GM20000 (cell line): ENCODE results near the gene PTCD2.

ENCODE experiments used
- DNase-seq: peaks from one replicate; pipeline ENCODE4 v3.0.0; 2012; ENCODE audit warnings: low spot score
- CTCF ChIP-seq: IDR thresholded peaks from 2 replicates; pipeline ENCODE4 v1.5.1; 2012; ENCODE audit warnings: mild to moderate bottlenecking, control low read depth; ENCODE audit errors: extremely low read depth, missing control alignments

PTCD2 gene

DNA sequence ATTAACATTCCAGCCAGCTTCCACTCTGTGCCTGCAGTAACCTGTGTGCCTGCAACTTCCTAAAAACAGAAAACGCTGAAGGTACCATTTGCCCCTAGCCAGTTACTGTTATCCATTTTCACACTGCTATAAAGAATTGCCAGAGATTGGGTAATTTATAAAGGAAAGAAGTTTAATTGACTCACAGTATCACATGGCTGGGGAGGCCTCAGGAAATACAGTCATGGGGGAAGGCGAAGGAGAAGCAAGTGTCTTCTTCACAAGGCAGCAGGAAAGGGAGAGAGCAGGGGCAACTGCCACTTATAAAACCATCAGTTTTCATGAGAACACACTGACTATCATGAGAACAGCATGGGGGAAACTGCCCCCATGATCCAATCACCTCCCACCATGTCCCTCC, 31.2 kb downstream of the PTCD2 start:
- DNase-seq, result no peak
- TF ChIP-seq CTCF, result no peak

GRCh38 chr5:72352616-72353015, 32.4 kb downstream of the PTCD2 start:
- no peak for DNase-seq
- TF ChIP-seq CTCF, result no peak

GRCh38 chr5:72353046-72353445, 32.9 kb downstream of the PTCD2 start:
- TF ChIP-seq CTCF, result no peak
- no peak for DNase-seq

GRCh38 chr5:72355706-72356299, 35.6 kb downstream of the PTCD2 start:
- TF ChIP-seq CTCF, result peak; percentile 10
- no peak for DNase-seq

DNA sequence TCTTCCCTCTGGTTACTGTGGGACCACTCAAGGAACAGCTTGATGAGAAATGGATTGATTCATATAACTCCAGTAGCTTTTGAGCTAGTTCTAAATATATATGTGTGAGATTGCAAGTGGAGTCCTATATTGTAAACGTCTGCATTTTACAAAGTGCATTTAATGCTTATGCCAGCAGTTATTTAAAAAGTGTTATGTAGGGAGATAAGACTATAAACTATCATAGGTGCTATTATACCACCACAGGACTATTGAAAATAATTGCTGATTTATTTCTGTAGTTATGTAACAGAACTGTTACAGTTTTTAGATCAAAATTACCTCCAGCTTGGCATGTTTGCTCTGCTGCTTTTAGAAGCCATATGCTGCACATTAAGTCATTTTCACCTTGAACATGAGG, 36.2 kb downstream of the PTCD2 start:
- no peak for DNase-seq
- TF ChIP-seq CTCF, result no peak

DNA sequence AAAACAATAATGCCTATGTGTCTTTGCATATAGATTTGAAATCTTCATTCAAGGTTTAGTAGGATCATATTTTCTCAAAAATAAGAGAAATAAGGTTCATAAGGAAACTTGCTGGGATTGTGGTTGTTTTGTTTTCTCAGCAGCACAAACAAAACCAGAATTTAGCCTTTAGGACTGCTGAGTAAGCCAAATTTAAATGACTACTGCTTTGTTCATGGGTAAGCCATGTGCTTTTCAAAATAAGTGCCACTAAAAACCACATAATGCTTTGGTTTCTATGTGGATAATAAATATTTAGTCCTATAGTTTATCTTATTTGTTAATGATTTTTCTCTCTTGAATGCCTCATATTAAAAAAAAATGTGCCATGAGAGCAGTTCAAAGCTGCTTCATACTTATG, 38.8 kb downstream of the PTCD2 start:
- DNase-seq, result no peak
- no peak for TF ChIP-seq CTCF

- no peak for DNase-seq
- TF ChIP-seq CTCF, result no peak
Measured at GRCh38 chr5:72359886-72360285, 39.7 kb downstream of the PTCD2 start.
